Bronchial epithelial cell (primary cell): ENCODE data around the gene MED9. TPM values are rescaled to one million over a fixed set of nuclear protein-coding genes. Genes with fewer than 3 reads are reported as not detected.

Source experiments
- DNase-seq: peaks from one replicate; pipeline ENCODE4 v3.0.0-alpha.2; 2010; ENCODE audit warnings: low read depth
- FAIRE-seq: peaks from 2 replicates; lab custom pipeline; 2011; peaks lifted over from hg19 to GRCh38; lab: Jason Lieb, UNC
- H3K27me3 ChIP-seq: 2 replicates; pipeline ENCODE4 v1.5.1; 2011; ENCODE audit warnings: low read length; ENCODE audit not compliant: control insufficient read depth, insufficient read depth
- H3K36me3 ChIP-seq: 2 replicates; pipeline ENCODE4 v1.5.1; 2011; ENCODE audit warnings: low read length; ENCODE audit not compliant: control insufficient read depth, insufficient read depth
- H3K4me3 ChIP-seq: 2 replicates; pipeline ENCODE4 v1.5.1; 2011; ENCODE audit warnings: mild to moderate bottlenecking, low read depth, low read length, control low read depth
- total RNA-seq: library from RNA; depleted of rRNA; stranded (reverse); fragments of >200 nt; gene quantifications from 2 replicates; pipeline ENCODE4 v1.2.1, GENCODE V29; 2014
- TF ChIP-seq, protein P1 (sequence below): IDR thresholded peaks from 2 replicates; pipeline ENCODE4 v1.5.1; 2011; ENCODE audit warnings: mild to moderate bottlenecking, moderate library complexity, low read length, control low read depth, inconsistent platforms; ENCODE audit not compliant: insufficient read depth, severe bottlenecking

The MED9 gene
- total RNA-seq, 1 donor from 2014 or later, result 8.4 TPM

DNA sequence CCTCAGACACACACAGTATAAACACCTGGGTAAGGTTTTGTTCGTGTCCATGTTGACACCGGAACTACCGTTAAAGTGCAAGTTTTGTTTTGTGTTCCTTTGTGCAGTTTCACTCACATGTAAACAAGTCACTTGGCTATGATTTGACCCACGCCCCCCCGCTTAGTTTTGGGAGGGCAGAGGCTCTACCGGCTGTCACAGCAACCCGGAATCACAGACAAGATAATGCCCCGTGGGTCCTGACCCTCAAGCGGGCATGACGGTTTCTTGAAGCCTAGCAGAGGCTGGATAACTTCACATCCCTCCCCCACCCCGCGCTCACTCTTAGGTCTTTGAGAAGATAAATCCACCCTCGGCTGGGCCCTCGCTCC, 17.7 kb downstream of the MED9 start:
- TF ChIP-seq, protein P1, sequence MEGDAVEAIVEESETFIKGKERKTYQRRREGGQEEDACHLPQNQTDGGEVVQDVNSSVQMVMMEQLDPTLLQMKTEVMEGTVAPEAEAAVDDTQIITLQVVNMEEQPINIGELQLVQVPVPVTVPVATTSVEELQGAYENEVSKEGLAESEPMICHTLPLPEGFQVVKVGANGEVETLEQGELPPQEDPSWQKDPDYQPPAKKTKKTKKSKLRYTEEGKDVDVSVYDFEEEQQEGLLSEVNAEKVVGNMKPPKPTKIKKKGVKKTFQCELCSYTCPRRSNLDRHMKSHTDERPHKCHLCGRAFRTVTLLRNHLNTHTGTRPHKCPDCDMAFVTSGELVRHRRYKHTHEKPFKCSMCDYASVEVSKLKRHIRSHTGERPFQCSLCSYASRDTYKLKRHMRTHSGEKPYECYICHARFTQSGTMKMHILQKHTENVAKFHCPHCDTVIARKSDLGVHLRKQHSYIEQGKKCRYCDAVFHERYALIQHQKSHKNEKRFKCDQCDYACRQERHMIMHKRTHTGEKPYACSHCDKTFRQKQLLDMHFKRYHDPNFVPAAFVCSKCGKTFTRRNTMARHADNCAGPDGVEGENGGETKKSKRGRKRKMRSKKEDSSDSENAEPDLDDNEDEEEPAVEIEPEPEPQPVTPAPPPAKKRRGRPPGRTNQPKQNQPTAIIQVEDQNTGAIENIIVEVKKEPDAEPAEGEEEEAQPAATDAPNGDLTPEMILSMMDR, result no peak
- Histone ChIP-seq H3K36me3 (peaks cover 5% of the 10 kb centered on the region), H3K27me3 (no peaks in the 10 kb centered on the region), H3K4me3 (peak overlapping the region; percentile 25)
- DNase-seq, result no peak
- no peak for FAIRE-seq

DNA sequence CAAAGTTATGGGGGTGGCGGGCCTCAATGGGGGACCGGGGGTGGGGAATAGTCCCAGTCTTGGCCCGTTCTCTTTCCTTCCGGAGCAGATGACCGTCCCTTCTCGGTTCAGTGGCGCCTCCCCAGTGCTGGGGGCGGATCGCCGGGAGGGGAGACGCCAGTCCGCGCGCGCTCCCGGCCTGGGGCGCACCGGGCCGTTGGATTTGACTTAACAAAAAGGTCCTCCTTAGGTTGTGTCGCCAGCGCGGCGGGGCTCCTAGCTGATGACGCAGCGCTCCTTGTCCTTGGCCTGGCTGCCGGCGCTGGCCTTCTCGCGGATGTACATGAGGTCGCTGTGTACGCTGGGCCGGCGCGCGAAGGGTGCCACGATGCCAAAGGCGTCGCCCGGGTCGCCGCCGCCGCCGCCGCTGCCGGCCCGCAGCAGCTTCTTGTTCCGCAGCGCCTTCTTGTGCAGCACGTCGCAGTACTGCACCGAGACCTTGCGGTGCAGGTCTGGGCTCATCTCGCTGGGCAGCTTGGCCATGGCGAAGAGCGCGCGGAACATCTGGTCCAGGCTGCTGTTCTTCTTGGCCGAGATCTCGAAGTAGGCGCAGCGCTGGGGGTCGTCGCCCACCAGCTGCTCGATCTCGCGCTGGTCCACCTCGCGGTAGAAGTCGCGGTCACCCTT, 18.2 kb downstream of the MED9 start:
- DNase-seq (peak; percentile 17), FAIRE-seq (no peak)
- Histone ChIP-seq H3K27me3 (peaks cover 1% of the 10 kb centered on the region), H3K36me3 (peaks cover 5% of the 10 kb centered on the region), H3K4me3 (peak overlapping the region; percentile 25)
- TF ChIP-seq, protein P1, result no peak

DNA sequence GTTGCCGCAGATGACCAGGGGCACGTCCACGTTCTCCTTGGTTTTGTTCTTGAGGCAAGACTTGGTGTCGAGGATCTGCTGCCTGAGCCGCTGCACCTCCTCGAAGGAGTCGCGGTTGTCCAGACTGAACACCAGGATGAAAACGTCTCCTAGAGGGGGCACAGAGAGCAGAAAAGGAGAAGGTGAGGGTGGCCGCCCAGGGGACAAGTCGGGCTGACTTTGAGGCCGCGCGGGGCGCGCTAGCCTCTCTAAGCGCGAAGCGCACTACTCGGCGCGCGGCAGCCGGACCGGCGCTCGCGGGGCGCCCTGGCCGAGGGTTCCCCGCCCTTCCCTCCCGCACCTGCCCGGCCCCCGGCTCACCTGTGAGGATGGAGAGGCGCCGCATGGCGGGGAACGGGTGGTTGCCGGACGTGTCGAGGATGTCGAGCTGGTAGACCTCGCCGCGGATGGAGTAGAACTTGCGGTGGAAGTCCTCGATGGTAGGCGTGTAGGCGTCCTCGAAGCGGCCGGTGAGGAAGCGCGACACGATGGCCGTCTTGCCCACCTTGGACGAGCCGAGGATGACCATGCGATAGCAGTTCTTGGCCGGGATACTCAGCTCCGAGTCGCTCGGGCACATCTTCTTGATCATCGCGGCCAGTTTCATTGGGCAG, 18.9 kb downstream of the MED9 start:
- H3K36me3 ChIP-seq, result peaks cover 5% of the 10 kb centered on the region
- peaks cover 1% of the 10 kb centered on the region for H3K27me3 ChIP-seq
- FAIRE-seq, result no peak
- TF ChIP-seq, protein P1, result no peak
- peak overlapping the region; percentile 25 for H3K4me3 ChIP-seq
- peak; percentile 8 for DNase-seq

DNA sequence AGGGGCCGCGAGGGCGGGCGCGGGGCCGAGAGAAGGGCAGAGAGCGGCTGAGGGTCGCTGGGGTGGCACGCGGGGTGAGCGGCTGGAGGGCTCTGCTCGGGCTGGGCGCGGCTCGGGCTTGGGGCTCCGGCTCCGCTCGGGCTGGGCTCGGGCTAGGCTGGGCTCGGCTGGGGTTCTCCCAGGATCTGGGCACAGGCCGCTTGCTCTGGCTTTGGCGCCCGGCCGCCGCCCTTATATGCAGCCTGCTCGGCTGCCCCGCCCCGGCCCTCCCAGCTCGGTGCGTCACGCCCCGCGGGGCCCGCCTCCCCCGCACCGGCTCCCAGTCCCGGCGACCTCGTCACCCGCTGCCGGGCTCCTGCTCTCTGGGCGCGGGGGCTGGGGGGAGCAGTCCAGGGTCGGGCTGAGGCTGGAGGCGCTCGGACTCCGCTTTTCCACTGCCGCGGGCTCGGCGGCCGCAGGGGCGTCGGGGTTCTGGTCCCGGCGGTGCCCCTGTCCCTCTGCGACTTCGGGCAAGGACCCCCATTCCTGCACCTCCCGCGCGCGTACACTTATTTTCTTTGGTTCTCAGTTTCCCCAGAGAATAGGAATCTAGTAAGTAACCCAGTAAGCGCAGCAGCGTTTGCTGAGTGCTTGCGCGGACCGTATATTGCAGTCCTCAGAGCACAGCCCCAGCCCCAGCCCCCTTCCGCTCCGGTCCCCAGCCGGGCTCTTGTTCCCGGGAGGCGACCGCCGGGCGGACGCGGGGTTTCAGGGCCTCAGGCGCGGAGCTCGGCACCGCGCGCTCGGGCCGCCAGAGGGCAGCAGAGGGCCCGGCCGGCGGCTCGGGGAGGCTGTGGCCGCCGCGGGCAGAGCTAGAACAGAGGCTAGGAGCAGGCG, 19.6 kb downstream of the MED9 start, which contains the start of gene RASD1:
TSS of gene RASD1 (minus strand) at position 207 of the 876 bp plus-strand sequence. CDS start 214 bp downstream, outside the sequence.
- TF ChIP-seq, protein P1, result peak; percentile 77
- FAIRE-seq (no peak), DNase-seq (peak; percentile 56)
- Histone ChIP-seq H3K36me3 (peaks cover 3% of the 10 kb centered on the region), H3K27me3 (peaks cover 3% of the 10 kb centered on the region), H3K4me3 (peak within 1 kb of the TSS; percentile 52)

DNA sequence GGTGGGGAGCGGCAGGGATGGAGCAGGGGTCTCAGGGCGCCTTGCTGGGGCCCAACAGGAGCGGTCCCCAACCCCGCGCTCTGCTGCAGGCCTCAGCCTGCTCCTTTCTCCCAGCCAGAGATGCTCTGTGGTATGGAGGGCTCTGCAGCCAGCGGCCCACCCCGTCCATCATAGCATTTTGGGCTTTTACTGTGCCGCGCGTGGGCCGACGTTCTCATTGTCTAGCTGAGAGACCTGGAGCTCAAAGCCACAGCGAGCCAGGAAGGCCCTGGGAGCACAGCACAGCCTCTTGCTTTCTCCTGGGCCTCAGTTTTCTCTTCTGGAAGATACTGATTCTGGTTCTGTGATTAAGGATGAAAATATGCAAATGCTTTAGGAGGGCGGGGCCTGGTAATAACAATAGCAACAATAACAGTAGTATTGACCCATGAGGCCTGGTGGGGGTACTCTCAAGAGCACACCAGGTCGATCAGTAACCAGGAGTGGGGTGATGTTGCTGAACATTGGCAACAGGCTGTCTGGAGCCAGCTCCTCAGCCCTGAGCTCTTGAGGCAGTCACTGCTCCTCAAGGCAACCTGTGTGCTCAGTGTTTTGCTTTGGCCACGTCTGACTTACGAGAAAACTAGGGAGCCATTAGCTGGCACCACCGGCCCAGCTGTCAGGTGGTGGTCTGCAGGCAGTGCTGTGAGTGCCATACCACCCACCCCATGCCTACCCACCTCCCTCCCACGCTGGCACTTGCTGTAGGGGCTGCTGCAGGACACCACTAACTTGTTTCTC, 20.5 kb downstream of the MED9 start:
- no peak for DNase-seq
- Histone ChIP-seq H3K27me3 (peaks cover 5% of the 10 kb centered on the region), H3K4me3 (no peak overlapping the region), H3K36me3 (no peaks in the 10 kb centered on the region)
- TF ChIP-seq, protein P1, result no peak
- FAIRE-seq, result no peak
